Subcutaneous abdominal adipose tissue (tissue), 5 donors: ENCODE results near the gene LYPD5.
"Not testable (repeated sequence)": the region's sequence is repeated elsewhere in the genome, so short reads cannot be mapped to it uniquely, and the experiment has no call there.

Source experiments
- H3K27ac ChIP-seq: one replicate; pipeline ENCODE4 v1.7.0; 2013; ENCODE audit warnings: low read depth, mild to moderate bottlenecking, inconsistent platforms, low read length, moderate library complexity
- H3K27me3 ChIP-seq, 5 donors: one replicate each; pipeline ENCODE4 v1.7.0; 2013; ENCODE audit warnings: low read length in 5 of 5, inconsistent platforms in 1 of 5; ENCODE audit not compliant: control insufficient read depth in 5 of 5, insufficient read depth in 4 of 5
- H3K36me3 ChIP-seq, 5 donors: one replicate each; pipeline ENCODE4 v1.7.0; 2013; ENCODE audit warnings: low read length in 5 of 5; ENCODE audit not compliant: control insufficient read depth in 5 of 5, insufficient read depth in 5 of 5
- H3K4me1 ChIP-seq, 5 donors: one replicate each; pipeline ENCODE4 v1.7.0; 2013; ENCODE audit warnings: low read length in 5 of 5, mild to moderate bottlenecking in 3 of 5, moderate library complexity in 1 of 5; ENCODE audit not compliant: control insufficient read depth in 5 of 5, insufficient read depth in 5 of 5
- H3K4me3 ChIP-seq, 5 donors: one replicate each; pipeline ENCODE4 v1.7.0; 2013; ENCODE audit warnings: low read length in 5 of 5, low read depth in 1 of 5
- H3K9ac ChIP-seq, 5 donors: one replicate each; pipeline ENCODE4 v1.7.0; 2013; ENCODE audit warnings: low read length in 5 of 5, mild to moderate bottlenecking in 4 of 5, moderate library complexity in 3 of 5
- H3K9me3 ChIP-seq, 5 donors: one replicate each; pipeline ENCODE4 v1.7.0; 2013; ENCODE audit warnings: low read length in 5 of 5; ENCODE audit not compliant: control insufficient read depth in 5 of 5
- donor health status: healthy.
- donor health status: healthy.
- donor health status: healthy.
- donor health status: healthy.
- donor health status: healthy.

Gene LYPD5

GRCh38 chr19:43820884-43821215, 18.6 kb upstream of the LYPD5 start:
- H3K27ac ChIP-seq = no peak overlapping the region
- H3K4me1 ChIP-seq = peaks cover 0 to 8% (median 8%) of the 10 kb centered on the region in 5 donors
- peaks cover 0 to 6% (median 3%) of the 10 kb centered on the region in 5 donors for H3K9me3 ChIP-seq
- H3K9ac ChIP-seq = no peak overlapping the region
- H3K36me3 ChIP-seq = no peaks in the 10 kb centered on the region
- H3K27me3 ChIP-seq = peaks cover 2 to 13% (median 10%) of the 10 kb centered on the region in 5 donors
- peak overlapping the region; percentile 42 to 73 (median 63) for H3K4me3 ChIP-seq

GRCh38 chr19:43820098-43820883, 18.0 kb upstream of the LYPD5 start:
- H3K4me1 ChIP-seq = peaks cover 0 to 8% (median 8%) of the 10 kb centered on the region in 5 donors
- peaks cover 0 to 6% (median 3%) of the 10 kb centered on the region in 5 donors for H3K9me3 ChIP-seq
- H3K27ac ChIP-seq = no peak overlapping the region
- H3K4me3 ChIP-seq = peak overlapping the region; percentile 42 to 73 (median 63)
- no peaks in the 10 kb centered on the region for H3K36me3 ChIP-seq
- peak overlapping the region in 1 of 5 donors; percentile 51 for H3K9ac ChIP-seq
- H3K27me3 ChIP-seq = peaks cover 2 to 13% (median 10%) of the 10 kb centered on the region in 5 donors

- no peak overlapping the region for H3K4me3 ChIP-seq
- H3K27me3 ChIP-seq = peaks cover 2 to 13% (median 11%) of the 10 kb centered on the region in 5 donors
- H3K4me1 ChIP-seq = peaks cover 0 to 8% (median 8%) of the 10 kb centered on the region in 5 donors
- H3K36me3 ChIP-seq = no peaks in the 10 kb centered on the region
- no peak overlapping the region for H3K27ac ChIP-seq
- peaks cover 0 to 6% (median 3%) of the 10 kb centered on the region in 5 donors for H3K9me3 ChIP-seq
- H3K9ac ChIP-seq = no peak overlapping the region
Observed at GRCh38 chr19:43818500-43818899, 16.3 kb upstream of the LYPD5 start.

- H3K36me3 ChIP-seq, H3K4me1 ChIP-seq, H3K4me3 ChIP-seq, H3K27ac ChIP-seq, H3K9ac ChIP-seq, H3K9me3 ChIP-seq: not testable (repeated sequence)
- H3K27me3 ChIP-seq = peaks cover 2 to 13% (median 11%) of the 10 kb centered on the region in 5 donors
Observed at GRCh38 chr19:43817454-43817853, 15.2 kb upstream of the LYPD5 start.

GRCh38 chr19:43814663-43815352, 12.6 kb upstream of the LYPD5 start:
- H3K27ac ChIP-seq = no peak overlapping the region
- peaks cover 0 to 6% (median 2%) of the 10 kb centered on the region in 5 donors for H3K27me3 ChIP-seq
- no peaks in the 10 kb centered on the region for H3K4me1 ChIP-seq
- H3K9ac ChIP-seq = no peak overlapping the region
- H3K4me3 ChIP-seq = no peak overlapping the region
- H3K9me3 ChIP-seq = peaks cover 0 to under 1% (median 0%) of the 10 kb centered on the region in 5 donors
- H3K36me3 ChIP-seq = no peaks in the 10 kb centered on the region

GRCh38 chr19:43812688-43813087, 10.4 kb upstream of the LYPD5 start:
- no peak overlapping the region for H3K9ac ChIP-seq

DNA sequence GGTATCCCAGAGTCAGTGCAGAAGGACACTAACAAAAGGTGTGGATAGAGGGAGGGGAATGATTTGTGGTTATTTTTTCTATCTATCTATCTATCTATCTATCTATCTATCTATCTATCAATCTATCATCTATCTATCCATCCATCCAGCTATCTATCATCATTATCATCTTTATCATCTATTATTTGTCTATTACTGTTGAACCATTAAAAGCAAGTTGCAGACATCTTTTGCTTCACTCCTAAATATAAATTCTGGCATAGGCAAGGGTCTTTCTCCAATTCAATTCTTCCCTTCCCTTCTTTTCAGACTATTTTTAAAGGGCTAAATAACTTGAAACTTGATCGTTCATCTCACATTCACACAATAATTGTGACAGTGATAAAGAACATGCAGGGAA, 10.0 kb upstream of the LYPD5 start:
- H3K4me1 ChIP-seq = no peaks in the 10 kb centered on the region
- H3K27me3 ChIP-seq = peaks cover 0 to 3% (median 0%) of the 10 kb centered on the region in 5 donors
- no peaks in the 10 kb centered on the region for H3K36me3 ChIP-seq
- no peak overlapping the region for H3K27ac ChIP-seq
- no peak overlapping the region for H3K4me3 ChIP-seq
- no peak overlapping the region for H3K9ac ChIP-seq
- H3K9me3 ChIP-seq = no peaks in the 10 kb centered on the region

More at GRCh38 chr19:43812688-43813087, 10.4 kb upstream of the LYPD5 start:
- Histone ChIP-seq H3K4me3 (no peak overlapping the region), H3K27ac (no peak overlapping the region), H3K4me1 (no peaks in the 10 kb centered on the region), H3K27me3 (peaks cover 0 to 3% (median 0%) of the 10 kb centered on the region in 5 donors), H3K9me3 (no peaks in the 10 kb centered on the region), H3K36me3 (no peaks in the 10 kb centered on the region)

- Histone ChIP-seq H3K9me3 (no peaks in the 10 kb centered on the region), H3K4me3 (no peak overlapping the region), H3K9ac (no peak overlapping the region), H3K27me3 (peaks cover 0 to 3% (median 0%) of the 10 kb centered on the region in 5 donors), H3K36me3 (no peaks in the 10 kb centered on the region), H3K4me1 (no peaks in the 10 kb centered on the region), H3K27ac (no peak overlapping the region)
Observed at GRCh38 chr19:43811837-43812236, 9.6 kb upstream of the LYPD5 start.

DNA sequence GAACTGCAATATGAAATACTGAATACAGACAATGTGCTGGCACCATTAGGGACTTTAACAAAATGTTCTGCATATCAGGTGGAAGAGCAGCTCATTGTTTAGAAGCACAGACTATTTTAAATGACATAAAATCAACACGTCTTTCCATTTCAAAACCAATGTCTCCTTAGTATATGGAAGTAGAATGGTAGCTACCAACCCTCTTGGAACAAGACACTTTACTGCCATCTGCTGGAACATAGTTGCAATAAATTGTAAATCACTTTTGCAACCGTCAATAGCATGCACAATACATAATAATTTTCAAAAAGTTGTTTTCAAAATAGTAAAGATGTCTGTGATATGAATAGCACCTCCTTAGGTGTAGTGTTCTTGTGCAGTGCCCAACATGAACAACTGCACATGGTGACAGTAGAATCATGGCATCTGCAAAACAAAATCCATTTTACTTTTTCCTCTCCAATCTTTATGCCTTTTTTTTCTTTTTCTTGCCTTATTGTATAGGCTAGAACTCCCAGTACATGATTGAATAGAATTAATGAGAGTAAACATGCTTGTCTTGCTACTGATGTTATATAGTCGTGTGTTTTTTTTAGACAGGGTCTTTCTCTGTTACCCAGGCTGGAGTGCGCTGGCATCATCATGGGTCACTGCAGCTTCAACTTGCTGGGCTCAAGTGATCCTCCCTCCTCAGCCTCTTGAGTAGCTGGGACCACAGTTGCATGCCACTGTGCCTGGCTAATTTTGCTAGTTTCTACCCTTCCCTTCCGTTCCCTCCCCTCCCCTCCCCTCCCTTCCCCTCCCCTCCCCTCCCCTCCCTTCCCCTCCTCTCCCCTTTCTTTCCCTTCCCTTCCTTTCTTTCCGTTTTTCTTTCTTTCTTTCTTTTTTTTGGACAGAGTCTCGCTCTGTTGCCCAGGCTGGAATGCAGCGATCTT, 7.8 kb upstream of the LYPD5 start:
- no peak overlapping the region for H3K27ac ChIP-seq
- H3K9me3 ChIP-seq = no peaks in the 10 kb centered on the region

More for the DNA sequence above, 7.8 kb upstream of the LYPD5 start:
- Histone ChIP-seq H3K36me3 (no peaks in the 10 kb centered on the region), H3K4me1 (no peaks in the 10 kb centered on the region), H3K4me3 (no peak overlapping the region), H3K27me3 (peaks cover 0 to 3% (median 0%) of the 10 kb centered on the region in 5 donors), H3K9ac (no peak overlapping the region)
